ENCODE data around the gene PLXNA4.

DNA sequence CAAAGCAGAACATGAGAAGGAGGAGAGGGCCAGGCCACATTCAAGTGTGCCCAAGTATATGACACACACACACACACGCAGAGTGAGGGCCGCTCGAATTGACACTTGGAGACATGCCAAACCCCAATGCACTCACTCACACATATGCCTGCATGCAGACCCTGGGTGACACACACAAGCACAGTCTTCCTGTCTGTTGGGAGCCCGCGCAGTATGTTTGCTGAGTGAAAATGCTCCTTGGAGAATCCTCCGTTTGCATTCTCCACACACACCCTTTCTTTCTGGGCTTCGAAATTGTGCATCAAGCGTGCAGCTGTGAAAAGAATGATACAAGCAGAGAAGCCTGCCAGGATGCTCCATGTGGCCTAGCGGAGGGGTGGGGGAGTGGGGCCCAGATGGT, 120.9 kb downstream of the PLXNA4 start:
- TF ChIP-seq, protein P1, sequence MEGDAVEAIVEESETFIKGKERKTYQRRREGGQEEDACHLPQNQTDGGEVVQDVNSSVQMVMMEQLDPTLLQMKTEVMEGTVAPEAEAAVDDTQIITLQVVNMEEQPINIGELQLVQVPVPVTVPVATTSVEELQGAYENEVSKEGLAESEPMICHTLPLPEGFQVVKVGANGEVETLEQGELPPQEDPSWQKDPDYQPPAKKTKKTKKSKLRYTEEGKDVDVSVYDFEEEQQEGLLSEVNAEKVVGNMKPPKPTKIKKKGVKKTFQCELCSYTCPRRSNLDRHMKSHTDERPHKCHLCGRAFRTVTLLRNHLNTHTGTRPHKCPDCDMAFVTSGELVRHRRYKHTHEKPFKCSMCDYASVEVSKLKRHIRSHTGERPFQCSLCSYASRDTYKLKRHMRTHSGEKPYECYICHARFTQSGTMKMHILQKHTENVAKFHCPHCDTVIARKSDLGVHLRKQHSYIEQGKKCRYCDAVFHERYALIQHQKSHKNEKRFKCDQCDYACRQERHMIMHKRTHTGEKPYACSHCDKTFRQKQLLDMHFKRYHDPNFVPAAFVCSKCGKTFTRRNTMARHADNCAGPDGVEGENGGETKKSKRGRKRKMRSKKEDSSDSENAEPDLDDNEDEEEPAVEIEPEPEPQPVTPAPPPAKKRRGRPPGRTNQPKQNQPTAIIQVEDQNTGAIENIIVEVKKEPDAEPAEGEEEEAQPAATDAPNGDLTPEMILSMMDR (conservative IDR thresholded peaks at IDR 0.05; ENCODE audit: low read depth in 2 of 2): no peak
- TF ChIP-seq POLR2AphosphoS5 (IDR thresholded peaks at IDR 0.05; ENCODE audit: low read depth): no peak
- TF ChIP-seq, protein P2, sequence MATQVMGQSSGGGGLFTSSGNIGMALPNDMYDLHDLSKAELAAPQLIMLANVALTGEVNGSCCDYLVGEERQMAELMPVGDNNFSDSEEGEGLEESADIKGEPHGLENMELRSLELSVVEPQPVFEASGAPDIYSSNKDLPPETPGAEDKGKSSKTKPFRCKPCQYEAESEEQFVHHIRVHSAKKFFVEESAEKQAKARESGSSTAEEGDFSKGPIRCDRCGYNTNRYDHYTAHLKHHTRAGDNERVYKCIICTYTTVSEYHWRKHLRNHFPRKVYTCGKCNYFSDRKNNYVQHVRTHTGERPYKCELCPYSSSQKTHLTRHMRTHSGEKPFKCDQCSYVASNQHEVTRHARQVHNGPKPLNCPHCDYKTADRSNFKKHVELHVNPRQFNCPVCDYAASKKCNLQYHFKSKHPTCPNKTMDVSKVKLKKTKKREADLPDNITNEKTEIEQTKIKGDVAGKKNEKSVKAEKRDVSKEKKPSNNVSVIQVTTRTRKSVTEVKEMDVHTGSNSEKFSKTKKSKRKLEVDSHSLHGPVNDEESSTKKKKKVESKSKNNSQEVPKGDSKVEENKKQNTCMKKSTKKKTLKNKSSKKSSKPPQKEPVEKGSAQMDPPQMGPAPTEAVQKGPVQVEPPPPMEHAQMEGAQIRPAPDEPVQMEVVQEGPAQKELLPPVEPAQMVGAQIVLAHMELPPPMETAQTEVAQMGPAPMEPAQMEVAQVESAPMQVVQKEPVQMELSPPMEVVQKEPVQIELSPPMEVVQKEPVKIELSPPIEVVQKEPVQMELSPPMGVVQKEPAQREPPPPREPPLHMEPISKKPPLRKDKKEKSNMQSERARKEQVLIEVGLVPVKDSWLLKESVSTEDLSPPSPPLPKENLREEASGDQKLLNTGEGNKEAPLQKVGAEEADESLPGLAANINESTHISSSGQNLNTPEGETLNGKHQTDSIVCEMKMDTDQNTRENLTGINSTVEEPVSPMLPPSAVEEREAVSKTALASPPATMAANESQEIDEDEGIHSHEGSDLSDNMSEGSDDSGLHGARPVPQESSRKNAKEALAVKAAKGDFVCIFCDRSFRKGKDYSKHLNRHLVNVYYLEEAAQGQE (IDR thresholded peaks at IDR 0.05; ENCODE audit: unreplicated experiment): no peak
- TF ChIP-seq EZH2 (IDR thresholded peaks at IDR 0.05; ENCODE audit: low read depth, unreplicated experiment): no peak
- TF ChIP-seq, protein P3, sequence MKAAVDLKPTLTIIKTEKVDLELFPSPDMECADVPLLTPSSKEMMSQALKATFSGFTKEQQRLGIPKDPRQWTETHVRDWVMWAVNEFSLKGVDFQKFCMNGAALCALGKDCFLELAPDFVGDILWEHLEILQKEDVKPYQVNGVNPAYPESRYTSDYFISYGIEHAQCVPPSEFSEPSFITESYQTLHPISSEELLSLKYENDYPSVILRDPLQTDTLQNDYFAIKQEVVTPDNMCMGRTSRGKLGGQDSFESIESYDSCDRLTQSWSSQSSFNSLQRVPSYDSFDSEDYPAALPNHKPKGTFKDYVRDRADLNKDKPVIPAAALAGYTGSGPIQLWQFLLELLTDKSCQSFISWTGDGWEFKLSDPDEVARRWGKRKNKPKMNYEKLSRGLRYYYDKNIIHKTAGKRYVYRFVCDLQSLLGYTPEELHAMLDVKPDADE (IDR thresholded peaks at IDR 0.05): no peak
- no peak for TF ChIP-seq EZH2phosphoT487 (IDR thresholded peaks at IDR 0.05; ENCODE audit: unreplicated experiment)
- no peak for TF ChIP-seq CREB1 (CRISPR knock-in tag; IDR thresholded peaks at IDR 0.05; ENCODE audit: low read depth)

Data from GM23338 (cell line).